ENCODE results near the gene MACROD2.

GRCh38 chr20:15702161-15702560 is 1706.8 kb downstream of the MACROD2 start:
- no peak for TF ChIP-seq POLR2A (IDR thresholded peaks at IDR 0.05)
- TF ChIP-seq, protein P1, sequence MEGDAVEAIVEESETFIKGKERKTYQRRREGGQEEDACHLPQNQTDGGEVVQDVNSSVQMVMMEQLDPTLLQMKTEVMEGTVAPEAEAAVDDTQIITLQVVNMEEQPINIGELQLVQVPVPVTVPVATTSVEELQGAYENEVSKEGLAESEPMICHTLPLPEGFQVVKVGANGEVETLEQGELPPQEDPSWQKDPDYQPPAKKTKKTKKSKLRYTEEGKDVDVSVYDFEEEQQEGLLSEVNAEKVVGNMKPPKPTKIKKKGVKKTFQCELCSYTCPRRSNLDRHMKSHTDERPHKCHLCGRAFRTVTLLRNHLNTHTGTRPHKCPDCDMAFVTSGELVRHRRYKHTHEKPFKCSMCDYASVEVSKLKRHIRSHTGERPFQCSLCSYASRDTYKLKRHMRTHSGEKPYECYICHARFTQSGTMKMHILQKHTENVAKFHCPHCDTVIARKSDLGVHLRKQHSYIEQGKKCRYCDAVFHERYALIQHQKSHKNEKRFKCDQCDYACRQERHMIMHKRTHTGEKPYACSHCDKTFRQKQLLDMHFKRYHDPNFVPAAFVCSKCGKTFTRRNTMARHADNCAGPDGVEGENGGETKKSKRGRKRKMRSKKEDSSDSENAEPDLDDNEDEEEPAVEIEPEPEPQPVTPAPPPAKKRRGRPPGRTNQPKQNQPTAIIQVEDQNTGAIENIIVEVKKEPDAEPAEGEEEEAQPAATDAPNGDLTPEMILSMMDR (IDR thresholded peaks at IDR 0.05), result no peak

Data from body of pancreas (tissue), 4 donors.